ENCODE data around the gene GGACT.
"Not testable (repeated sequence)": the region's sequence is repeated elsewhere in the genome, so short reads cannot be mapped to it uniquely, and the experiment has no call there.

Gene GGACT

GRCh38 chr13:100532090-100532766 is 56.4 kb downstream of the GGACT start:
- H3K4me3 ChIP-seq (ENCODE audit: low read depth, low read length), result no peak overlapping the region

- H3K4me3 ChIP-seq (ENCODE audit: low read depth, low read length), result no peak overlapping the region
These were observed 57.8 kb downstream of the GGACT start for GRCh38 chr13:100530671-100531213.

GRCh38 chr13:100529666-100530377 is 58.8 kb downstream of the GGACT start:
- no peak overlapping the region for H3K4me3 ChIP-seq (ENCODE audit: low read depth, low read length)

GRCh38 chr13:100528820-100529219 is 59.8 kb downstream of the GGACT start:
- no peak overlapping the region for H3K4me3 ChIP-seq (ENCODE audit: low read depth, low read length)

- H3K4me3 ChIP-seq (ENCODE audit: low read depth, low read length), result no peak overlapping the region
These were observed 60.2 kb downstream of the GGACT start for GRCh38 chr13:100528353-100528752.

DNA sequence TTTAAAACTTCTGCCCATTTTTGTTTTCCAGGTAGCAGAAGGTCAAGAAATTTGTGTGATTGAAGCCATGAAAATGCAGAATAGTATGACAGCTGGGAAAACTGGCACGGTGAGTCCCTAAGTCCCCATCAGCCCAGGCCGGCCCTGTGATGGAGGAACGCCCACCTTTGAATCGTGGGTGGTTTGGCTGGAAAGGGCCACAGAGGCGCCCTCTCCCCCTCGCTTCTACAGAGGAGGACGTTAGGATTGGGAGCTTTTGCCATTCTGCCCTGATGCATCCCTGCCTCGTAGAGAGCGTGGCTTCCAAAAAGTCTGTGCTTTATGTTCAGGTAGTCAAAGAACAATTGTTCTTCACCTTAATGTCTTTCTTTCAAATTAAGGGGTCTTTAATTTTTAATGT is 60.9 kb downstream of the GGACT start:
- no peak overlapping the region for H3K4me3 ChIP-seq (ENCODE audit: low read depth, low read length)

DNA sequence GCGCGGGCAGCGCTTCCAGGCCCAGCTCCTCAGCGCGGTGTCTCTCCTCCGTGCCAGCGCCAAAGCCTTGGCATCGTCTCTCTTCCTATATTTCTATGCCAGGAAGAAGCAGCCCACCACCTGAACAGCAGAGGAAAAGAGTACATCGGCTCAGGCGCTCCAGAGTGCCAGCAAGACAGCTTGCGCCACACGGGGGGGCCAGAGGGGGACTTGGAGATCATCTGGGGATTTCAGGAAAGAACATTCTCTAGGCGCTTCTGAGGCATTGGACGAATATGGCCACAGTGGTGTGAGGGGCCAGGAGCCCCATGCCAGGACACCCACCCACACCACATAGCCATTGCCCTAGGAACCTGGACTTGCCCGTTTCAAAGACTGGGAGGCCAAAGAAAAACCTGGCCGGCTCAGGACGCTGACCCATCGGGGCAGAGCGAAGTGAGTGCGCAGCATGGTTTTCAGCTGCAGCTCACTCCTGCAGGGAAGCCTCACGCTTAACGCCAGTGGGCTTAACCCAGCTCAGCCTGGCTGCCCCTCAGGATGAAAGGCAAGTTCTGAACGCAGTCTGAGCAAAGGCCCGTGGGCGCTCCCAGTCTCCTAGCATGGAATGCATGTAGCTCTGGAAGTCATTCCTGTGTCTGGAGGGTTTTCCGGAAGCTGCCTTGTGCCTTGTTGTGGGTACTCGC is 62.1 kb downstream of the GGACT start:
- H3K4me3 ChIP-seq (ENCODE audit: low read depth, low read length), result no peak overlapping the region

GRCh38 chr13:100525453-100526317 is 62.9 kb downstream of the GGACT start:
- H3K4me3 ChIP-seq (ENCODE audit: low read depth, low read length), result no peak overlapping the region

- not testable (repeated sequence) for H3K4me3 ChIP-seq (ENCODE audit: low read depth, low read length)
These were observed 63.9 kb downstream of the GGACT start for GRCh38 chr13:100524688-100525087.

DNA sequence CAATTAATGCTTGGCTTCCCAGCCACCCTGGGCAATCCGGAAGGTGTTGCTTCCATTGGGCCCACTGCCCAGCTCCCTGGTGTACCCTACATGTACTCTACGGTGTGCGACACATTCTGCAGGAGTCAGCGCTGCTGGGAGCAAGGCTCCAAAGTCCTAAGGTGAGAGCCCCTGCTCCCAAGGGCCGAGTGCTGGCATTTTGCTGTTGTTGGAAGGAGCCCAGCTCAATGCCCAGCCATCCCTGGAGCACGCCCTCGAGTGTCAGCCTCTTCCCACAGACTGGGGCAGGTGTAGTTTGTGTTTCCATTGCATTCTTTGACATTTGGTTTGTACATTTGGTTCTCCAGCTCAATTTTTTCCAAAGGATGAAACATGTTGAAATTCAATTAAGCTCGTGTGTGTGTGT is 64.6 kb downstream of the GGACT start:
- H3K4me3 ChIP-seq (ENCODE audit: low read depth, low read length), result no peak overlapping the region

DNA sequence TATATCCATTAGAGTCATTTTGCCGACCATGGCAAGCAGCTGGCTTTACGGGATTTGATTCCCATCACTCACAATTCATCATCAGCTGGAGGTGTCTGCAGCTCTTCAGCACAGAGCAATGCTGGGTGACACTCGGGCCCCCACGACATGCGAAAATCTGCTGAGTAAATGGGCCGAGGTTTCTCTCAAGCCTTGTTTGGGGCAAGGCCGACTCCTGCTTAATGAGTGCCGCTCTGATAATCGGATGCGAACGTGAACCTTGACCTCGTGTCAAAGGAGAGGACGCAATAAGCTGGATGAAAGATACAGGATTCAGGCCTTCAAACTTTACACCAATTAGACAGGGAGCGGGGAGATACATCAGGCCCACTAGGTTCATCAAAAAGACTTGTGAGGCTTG is 65.2 kb downstream of the GGACT start:
- no peak overlapping the region for H3K4me3 ChIP-seq (ENCODE audit: low read depth, low read length)

GRCh38 chr13:100522618-100523309 is 65.8 kb downstream of the GGACT start:
- no peak overlapping the region for H3K4me3 ChIP-seq (ENCODE audit: low read depth, low read length)

- H3K4me3 ChIP-seq (ENCODE audit: low read depth, low read length), result no peak overlapping the region
These were observed 66.6 kb downstream of the GGACT start for GRCh38 chr13:100521851-100522617.

- H3K4me3 ChIP-seq (ENCODE audit: low read depth, low read length), result no peak overlapping the region
These were observed 67.4 kb downstream of the GGACT start for GRCh38 chr13:100520936-100521850.

DNA sequence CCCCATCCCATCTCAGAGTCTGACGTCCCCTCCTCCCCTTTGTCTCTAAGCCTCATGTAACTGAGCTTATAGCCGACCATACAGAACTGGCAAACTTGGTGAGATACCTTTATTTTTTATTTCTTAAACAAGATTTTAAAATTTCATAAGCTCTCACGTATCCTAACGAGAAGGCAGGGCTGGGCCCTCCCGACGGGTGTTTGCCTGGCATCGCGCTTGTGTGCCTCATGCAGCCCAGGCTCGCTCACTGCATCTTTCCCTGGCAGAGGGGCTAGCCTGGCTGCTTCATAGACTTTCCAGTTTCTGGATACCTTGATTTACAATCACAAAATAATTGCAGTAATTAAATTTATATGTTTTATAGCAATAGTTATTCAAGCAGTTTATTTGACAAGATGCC is 69.0 kb downstream of the GGACT start:
- no peak overlapping the region for H3K4me3 ChIP-seq (ENCODE audit: low read depth, low read length)

DNA sequence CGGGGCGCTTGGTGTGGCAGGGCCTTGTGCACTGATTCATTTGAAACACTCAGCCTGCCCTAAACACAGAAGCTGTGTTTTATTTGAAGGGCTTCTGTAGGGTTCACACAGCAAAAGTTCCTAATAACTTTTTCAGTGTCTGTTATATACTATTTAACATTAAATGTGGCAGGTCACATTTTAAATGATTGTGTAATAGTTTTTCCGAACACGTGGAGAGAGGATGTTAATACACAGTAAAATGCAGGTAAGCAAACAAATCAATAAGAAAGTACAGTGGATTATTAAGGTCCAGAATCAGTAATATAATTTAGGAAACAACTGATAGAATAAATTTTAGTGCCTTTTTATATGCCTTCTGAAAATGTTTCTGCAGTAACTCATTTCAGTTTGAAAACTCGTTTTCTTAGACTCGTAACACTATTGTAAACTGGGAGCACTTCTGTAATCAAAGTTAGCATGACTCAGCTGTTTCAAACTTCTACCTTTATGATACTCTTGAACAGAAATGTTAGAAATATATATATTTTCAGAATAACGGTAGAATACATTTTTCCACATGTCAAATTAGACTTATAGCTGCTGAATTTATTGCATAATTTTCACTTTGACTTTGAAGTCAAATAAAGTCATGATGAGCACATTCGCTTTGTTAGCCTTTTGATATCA is 70.1 kb downstream of the GGACT start:
- H3K4me3 ChIP-seq (ENCODE audit: low read depth, low read length), result no peak overlapping the region

DNA sequence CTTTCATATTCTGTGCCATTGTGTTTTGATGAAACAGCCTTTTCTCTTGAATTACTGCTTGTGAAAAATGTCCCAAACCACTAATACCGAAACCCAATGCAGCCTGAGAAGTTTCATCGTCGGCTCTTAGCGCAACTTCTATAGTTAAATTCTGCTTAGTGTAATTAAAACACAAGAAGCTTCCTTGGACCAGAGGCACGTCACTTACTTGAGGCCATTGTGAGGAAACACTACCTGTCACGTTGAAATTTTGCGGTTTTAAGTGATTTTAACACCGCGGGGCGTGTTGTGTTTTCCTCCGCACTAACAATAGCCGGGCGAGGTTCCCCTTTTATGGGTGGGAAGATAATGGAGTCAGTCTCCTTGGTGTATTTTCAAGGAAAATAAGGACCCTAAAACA is 70.9 kb downstream of the GGACT start:
- H3K4me3 ChIP-seq (ENCODE audit: low read depth, low read length), result no peak overlapping the region

DNA sequence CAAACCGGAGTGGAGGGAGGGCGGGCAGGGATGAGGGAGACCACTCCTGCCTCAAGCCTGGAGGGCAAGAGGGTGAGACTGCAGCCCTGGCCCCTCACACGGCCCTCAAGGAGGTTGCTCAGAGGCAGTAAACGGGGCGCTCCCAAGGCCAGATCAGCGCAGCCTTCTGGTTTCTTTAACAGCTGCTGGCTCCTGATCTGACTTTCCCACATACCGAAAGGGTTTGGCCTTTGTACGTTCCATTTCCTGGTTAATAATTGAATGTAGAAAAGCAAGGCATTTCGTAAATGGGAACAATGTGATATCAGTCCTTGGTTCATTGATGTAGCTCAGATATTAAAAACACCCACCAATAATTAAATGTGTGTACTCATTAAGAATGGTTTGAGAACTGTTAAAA is 71.5 kb downstream of the GGACT start:
- H3K4me3 ChIP-seq (ENCODE audit: low read depth, low read length), result no peak overlapping the region

All from iPS-11a (cell line).